Astrocyte of the hippocampus (primary cell): ENCODE measurements around the gene ZDHHC3.

Experiments
- DNase-seq: peaks from one replicate; pipeline ENCODE4 v3.0.0; 2011; ENCODE audit warnings: low read depth, low spot score

The ZDHHC3 gene

GRCh38 chr3:44976002-44976815 is at the start of gene ZDHHC3, which contains the start of gene EXOSC7:
ZDHHC3 (minus strand) TSS chr3:44976174; CDS start chr3:44959436, 16,738 bp downstream.
EXOSC7 (plus strand) TSS chr3:44976244; CDS start chr3:44976278, 34 bp downstream.
- DNase-seq = peak; percentile 97

GRCh38 chr3:45024542-45025255 is 48.7 kb upstream of the ZDHHC3 start:
- DNase-seq = peak; percentile 40

GRCh38 chr3:45023675-45024074 is 47.7 kb upstream of the ZDHHC3 start:
- DNase-seq = no peak

- DNase-seq = no peak
Observed at GRCh38 chr3:45021524-45022297, 45.7 kb upstream of the ZDHHC3 start.

- DNase-seq = no peak
Observed at GRCh38 chr3:45020534-45020933, 44.6 kb upstream of the ZDHHC3 start.

GRCh38 chr3:45017821-45018220 is 41.8 kb upstream of the ZDHHC3 start:
- no peak for DNase-seq

GRCh38 chr3:45016916-45017315 is 40.9 kb upstream of the ZDHHC3 start:
- DNase-seq = no peak

GRCh38 chr3:45012577-45012976 is 36.6 kb upstream of the ZDHHC3 start:
- no peak for DNase-seq

- DNase-seq = peak; percentile 89
Observed at GRCh38 chr3:45011756-45012508, 36.0 kb upstream of the ZDHHC3 start.

GRCh38 chr3:45010811-45011333 is 34.9 kb upstream of the ZDHHC3 start:
- DNase-seq = peak; percentile 86

GRCh38 chr3:45009868-45010267 is 33.9 kb upstream of the ZDHHC3 start:
- no peak for DNase-seq

- DNase-seq = no peak
Observed at GRCh38 chr3:45008117-45008516, 32.1 kb upstream of the ZDHHC3 start.

GRCh38 chr3:45007091-45007490 is 31.1 kb upstream of the ZDHHC3 start:
- no peak for DNase-seq

- no peak for DNase-seq
Observed at GRCh38 chr3:45003859-45004258, 27.9 kb upstream of the ZDHHC3 start.

GRCh38 chr3:45003406-45003805 is 27.4 kb upstream of the ZDHHC3 start:
- no peak for DNase-seq

GRCh38 chr3:45002720-45003119 is 26.7 kb upstream of the ZDHHC3 start:
- DNase-seq = no peak

GRCh38 chr3:45002139-45002660 is 26.2 kb upstream of the ZDHHC3 start:
- no peak for DNase-seq

GRCh38 chr3:45001738-45002137 is 25.8 kb upstream of the ZDHHC3 start:
- no peak for DNase-seq

GRCh38 chr3:45000823-45001222 is 24.8 kb upstream of the ZDHHC3 start:
- no peak for DNase-seq

- DNase-seq = no peak
Observed at GRCh38 chr3:44999782-45000181, 23.8 kb upstream of the ZDHHC3 start.

GRCh38 chr3:44996556-44996969 is 20.6 kb upstream of the ZDHHC3 start:
- no peak for DNase-seq
